ENCODE measurements around the gene MTAP.
"Not testable (repeated sequence)": the region's sequence is repeated elsewhere in the genome, so short reads cannot be mapped to it uniquely, and the experiment has no call there.

The MTAP gene

GRCh38 chr9:21927752-21928151 lies 125.3 kb downstream of the MTAP start:
- no peaks in the 10 kb centered on the region for H3K27me3 ChIP-seq (ENCODE audit: low read depth)
- no peaks in the 10 kb centered on the region for H3K9me3 ChIP-seq
- no peaks in the 10 kb centered on the region for H3K4me1 ChIP-seq
- H3K36me3 ChIP-seq (replicated peaks): no peaks in the 10 kb centered on the region
- H3K4me3 ChIP-seq: no peak overlapping the region
- DNase-seq (ENCODE audit: low spot score in 2 of 2): no peak
- in situ Hi-C loops (cut with MboI; ENCODE audit: low sequenced_read_pairs): no loop called here

GRCh38 chr9:21931428-21931827 lies 129.0 kb downstream of the MTAP start:
- no peaks in the 10 kb centered on the region for H3K36me3 ChIP-seq (replicated peaks)
- in situ Hi-C loops (cut with MboI; ENCODE audit: low sequenced_read_pairs): no loop called here
- peaks cover 15% of the 10 kb centered on the region for H3K4me1 ChIP-seq
- no peaks in the 10 kb centered on the region for H3K27me3 ChIP-seq (ENCODE audit: low read depth)
- H3K9me3 ChIP-seq: no peaks in the 10 kb centered on the region
- no peak overlapping the region for H3K4me3 ChIP-seq
- no peak for DNase-seq (ENCODE audit: low spot score in 2 of 2)

- peak; percentile 19 to 58 for DNase-seq (ENCODE audit: low spot score in 2 of 2)
- Histone ChIP-seq H3K4me1 (peaks cover 15% of the 10 kb centered on the region), H3K36me3 (replicated peaks) (no peaks in the 10 kb centered on the region), H3K27me3 (ENCODE audit: low read depth) (no peaks in the 10 kb centered on the region), H3K9me3 (no peaks in the 10 kb centered on the region), H3K4me3 (no peak overlapping the region)
- in situ Hi-C loops (cut with MboI; ENCODE audit: low sequenced_read_pairs): no loop called here
Observed at GRCh38 chr9:21933281-21933680, 130.8 kb downstream of the MTAP start.

- Histone ChIP-seq H3K4me3 (no peak overlapping the region), H3K27me3 (ENCODE audit: low read depth) (no peaks in the 10 kb centered on the region), H3K9me3 (no peaks in the 10 kb centered on the region), H3K4me1 (peaks cover 15% of the 10 kb centered on the region), H3K36me3 (replicated peaks) (no peaks in the 10 kb centered on the region)
- no peak for DNase-seq (ENCODE audit: low spot score in 2 of 2)
- in situ Hi-C loops (cut with MboI; ENCODE audit: low sequenced_read_pairs): no loop called here
Observed at GRCh38 chr9:21933865-21934264, 131.4 kb downstream of the MTAP start.

GRCh38 chr9:21935631-21936030 lies 133.2 kb downstream of the MTAP start:
- no peak for DNase-seq (ENCODE audit: low spot score in 2 of 2)
- H3K4me1 ChIP-seq: peaks cover 15% of the 10 kb centered on the region
- H3K36me3 ChIP-seq (replicated peaks): no peaks in the 10 kb centered on the region
- H3K27me3 ChIP-seq (ENCODE audit: low read depth): no peaks in the 10 kb centered on the region
- H3K4me3 ChIP-seq: no peak overlapping the region
- H3K9me3 ChIP-seq: no peaks in the 10 kb centered on the region
- in situ Hi-C loops (cut with MboI; ENCODE audit: low sequenced_read_pairs): no loop called here

- no peak for DNase-seq (ENCODE audit: low spot score in 2 of 2)
- H3K27me3 ChIP-seq (ENCODE audit: low read depth): no peaks in the 10 kb centered on the region
- H3K36me3 ChIP-seq (replicated peaks): no peaks in the 10 kb centered on the region
- in situ Hi-C loops (cut with MboI; ENCODE audit: low sequenced_read_pairs): no loop called here
- H3K4me3 ChIP-seq: no peak overlapping the region
- H3K4me1 ChIP-seq: peaks cover 15% of the 10 kb centered on the region
- H3K9me3 ChIP-seq: no peaks in the 10 kb centered on the region
Observed at GRCh38 chr9:21936161-21936560, 133.7 kb downstream of the MTAP start.

GRCh38 chr9:21941337-21941995 lies 139.0 kb downstream of the MTAP start:
- in situ Hi-C loops (cut with MboI; ENCODE audit: low sequenced_read_pairs): no loop called here

GRCh38 chr9:21943464-21943863 lies 141.0 kb downstream of the MTAP start:
- no peak overlapping the region for H3K4me3 ChIP-seq
- H3K4me1 ChIP-seq: no peaks in the 10 kb centered on the region
- in situ Hi-C loops (cut with MboI; ENCODE audit: low sequenced_read_pairs): no loop called here
- H3K9me3 ChIP-seq: no peaks in the 10 kb centered on the region
- no peak for DNase-seq (ENCODE audit: low spot score in 2 of 2)
- no peaks in the 10 kb centered on the region for H3K36me3 ChIP-seq (replicated peaks)
- H3K27me3 ChIP-seq (ENCODE audit: low read depth): no peaks in the 10 kb centered on the region

More at GRCh38 chr9:21941337-21941995, 139.0 kb downstream of the MTAP start:
- no peaks in the 10 kb centered on the region for H3K36me3 ChIP-seq (replicated peaks)
- DNase-seq (ENCODE audit: low spot score in 2 of 2): no peak
- no peaks in the 10 kb centered on the region for H3K27me3 ChIP-seq (ENCODE audit: low read depth)
- no peaks in the 10 kb centered on the region for H3K4me1 ChIP-seq
- no peaks in the 10 kb centered on the region for H3K9me3 ChIP-seq
- no peak overlapping the region for H3K4me3 ChIP-seq

GRCh38 chr9:21945606-21946005 lies 143.2 kb downstream of the MTAP start:
- Histone ChIP-seq H3K27me3 (ENCODE audit: low read depth) (no peaks in the 10 kb centered on the region), H3K4me1 (no peaks in the 10 kb centered on the region), H3K4me3 (no peak overlapping the region), H3K9me3 (no peaks in the 10 kb centered on the region), H3K36me3 (replicated peaks) (no peaks in the 10 kb centered on the region)
- in situ Hi-C loops (cut with MboI; ENCODE audit: low sequenced_read_pairs): no loop called here
- no peak for DNase-seq (ENCODE audit: low spot score in 2 of 2)

GRCh38 chr9:21958833-21959232 lies 156.4 kb downstream of the MTAP start:
- Histone ChIP-seq H3K27me3 (ENCODE audit: low read depth) (no peaks in the 10 kb centered on the region), H3K9me3 (no peaks in the 10 kb centered on the region), H3K4me3 (no peak overlapping the region), H3K4me1 (no peaks in the 10 kb centered on the region), H3K36me3 (replicated peaks) (no peaks in the 10 kb centered on the region)
- in situ Hi-C loops (cut with MboI; ENCODE audit: low sequenced_read_pairs): no loop called here
- no peak for DNase-seq (ENCODE audit: low spot score in 2 of 2)

GRCh38 chr9:21959268-21959667 lies 156.8 kb downstream of the MTAP start:
- DNase-seq (ENCODE audit: low spot score in 2 of 2); in situ Hi-C loops (cut with MboI; ENCODE audit: low sequenced_read_pairs); H3K36me3 ChIP-seq (replicated peaks); H3K4me3 ChIP-seq; H3K9me3 ChIP-seq; H3K27me3 ChIP-seq (ENCODE audit: low read depth); H3K4me1 ChIP-seq: not testable (repeated sequence)

GRCh38 chr9:21961569-21961968 lies 159.1 kb downstream of the MTAP start:
- no peak for DNase-seq (ENCODE audit: low spot score in 2 of 2)
- no peaks in the 10 kb centered on the region for H3K4me1 ChIP-seq
- in situ Hi-C loops (cut with MboI; ENCODE audit: low sequenced_read_pairs): no loop called here

GRCh38 chr9:21964925-21965385 lies 162.5 kb downstream of the MTAP start:
- Histone ChIP-seq H3K9me3 (no peaks in the 10 kb centered on the region), H3K36me3 (replicated peaks) (peaks cover 26% of the 10 kb centered on the region), H3K4me1 (no peaks in the 10 kb centered on the region), H3K27me3 (ENCODE audit: low read depth) (no peaks in the 10 kb centered on the region), H3K4me3 (no peak overlapping the region)
- DNase-seq (ENCODE audit: low spot score in 2 of 2): no peak
- in situ Hi-C loops (cut with MboI; ENCODE audit: low sequenced_read_pairs): no loop called here

More at GRCh38 chr9:21961569-21961968, 159.1 kb downstream of the MTAP start:
- Histone ChIP-seq H3K27me3 (ENCODE audit: low read depth) (no peaks in the 10 kb centered on the region), H3K36me3 (replicated peaks) (peaks cover under 1% of the 10 kb centered on the region), H3K9me3 (no peaks in the 10 kb centered on the region), H3K4me3 (no peak overlapping the region)

- no peaks in the 10 kb centered on the region for H3K4me1 ChIP-seq
- no peaks in the 10 kb centered on the region for H3K9me3 ChIP-seq
- peaks cover 31% of the 10 kb centered on the region for H3K36me3 ChIP-seq (replicated peaks)
- H3K4me3 ChIP-seq: no peak overlapping the region
- H3K27me3 ChIP-seq (ENCODE audit: low read depth): no peaks in the 10 kb centered on the region
- in situ Hi-C loops (cut with MboI; ENCODE audit: low sequenced_read_pairs): no loop called here
- no peak for DNase-seq (ENCODE audit: low spot score in 2 of 2)
Observed at GRCh38 chr9:21965401-21965951, 163.0 kb downstream of the MTAP start.
